K562 (cell line): ENCODE data around the gene AIMP2. TPM values are rescaled to one million over a fixed set of nuclear protein-coding genes. Genes with fewer than 3 reads are reported as not detected.

ENCODE experiments used
- C11orf30 ChIP-seq: fragments of 450-650 bp; IDR thresholded peaks from 2 replicates; pipeline ENCODE4 v1.6.1; 2016; ENCODE audit warnings: low read depth, mild to moderate bottlenecking
- CBFB ChIP-seq: sonication (generic); formaldehyde crosslinking; IDR thresholded peaks from 2 replicates; pipeline ENCODE4 v1.4.0; 2020; ENCODE audit warnings: mild to moderate bottlenecking, missing genetic modification reagents
- DMBX1 ChIP-seq: fragments of 250-450 bp; sonication (Bioruptor Pico); IDR thresholded peaks from 2 replicates; pipeline ENCODE4 v1.8.0; 2022; ENCODE audit warnings: inconsistent platforms, mild to moderate bottlenecking, moderate library complexity, borderline replicate concordance
- GABPB1 ChIP-seq: sonication (generic); formaldehyde crosslinking; IDR thresholded peaks from 2 replicates; pipeline ENCODE4 v1.8.0; 2022; ENCODE audit warnings: mild to moderate bottlenecking, missing genetic modification reagents
- HDAC2 ChIP-seq: fragments of 450-650 bp; IDR thresholded peaks from 2 replicates; pipeline ENCODE4 v1.6.1; 2016; ENCODE audit warnings: mild to moderate bottlenecking
- LCOR ChIP-seq: sonication (generic); formaldehyde crosslinking; IDR thresholded peaks from 2 replicates; pipeline ENCODE4 v1.8.0; 2022; ENCODE audit warnings: mild to moderate bottlenecking, missing genetic modification reagents
- NBN ChIP-seq: fragments of 450-650 bp; IDR thresholded peaks from 2 replicates; pipeline ENCODE4 v1.6.1; 2016; ENCODE audit warnings: low read depth, mild to moderate bottlenecking
- NCOA1 ChIP-seq: fragments of 450-650 bp; IDR thresholded peaks from 2 replicates; pipeline ENCODE4 v1.6.1; 2016; ENCODE audit warnings: low read depth
- NR2C2 ChIP-seq, 2 experiments: fragments of 200-800 bp in 1 of 2; sonication (Bioruptor generic) in 1 of 2; sonication (generic) in 1 of 2; formaldehyde crosslinking in 1 of 2; IDR thresholded peaks; 2 replicates each; pipeline versions ENCODE4 v1.6.1 to v1.8.0; 2016 to 2022; ENCODE audit warnings: mild to moderate bottlenecking in 1 of 2, missing compliant biosample characterization in 1 of 2, missing genetic modification characterization in 1 of 2, missing genetic modification reagents in 1 of 2
- SMARCA5 ChIP-seq: fragments of 450-650 bp; IDR thresholded peaks from 2 replicates; pipeline ENCODE4 v1.6.1; 2016
- SRF ChIP-seq, 2 experiments: fragments of 250-450, 450-650 bp in 1 of 2; sonication (Bioruptor Pico) in 1 of 2; sonication (generic) in 1 of 2; formaldehyde crosslinking; IDR thresholded peaks; 2 replicates each; pipeline versions ENCODE4 v1.5.0 to v1.5.1; 2020 to 2022; ENCODE audit warnings: mild to moderate bottlenecking in 1 of 2, missing genetic modification reagents in 1 of 2
- STAT5A ChIP-seq: IDR thresholded peaks from 2 replicates; pipeline ENCODE4 v1.6.1; 2012; ENCODE audit warnings: low read length, inconsistent platforms, borderline replicate concordance
- ZFX ChIP-seq: sonication (generic); formaldehyde crosslinking; IDR thresholded peaks from 2 replicates; pipeline ENCODE4 v1.8.0; 2022; ENCODE audit warnings: mild to moderate bottlenecking, missing genetic modification reagents, moderate library complexity
- polyA plus RNA-seq, 8 experiments: library from polyadenylated mRNA; depleted of rRNA in 4 of 8; stranded (reverse) in 5 of 8; unstranded in 3 of 8; fragments of >200 nt; fragmentation: Nextera tagmentation in 2 of 8; fragmentation: Illumina TruSeq in 1 of 8; extraction: Ambion mirVana in 2 of 8; extraction: Trizol in 1 of 8; gene quantifications; 2 replicates each; pipeline versions ENCODE4 v1.2.1 to v1.2.3, GENCODE V29; 2011 to 2014; ENCODE audit warnings: inconsistent platforms in 1 of 8, missing spikeins in 1 of 8
- total RNA-seq, 7 experiments: library from RNA; depleted of rRNA in 6 of 7; stranded (reverse); fragments of >200 nt in 6 of 7; fragmentation: Illumina TruSeq in 2 of 7; extraction: Trizol in 2 of 7; gene quantifications; 2 replicates each; pipeline versions ENCODE4 v1.2.1 to v1.2.3, GENCODE V29; 2011 to 2021; ENCODE audit warnings: low replicate concordance in 1 of 7
- TF ChIP-seq, protein P1 (sequence below): sonication (generic); formaldehyde crosslinking; IDR thresholded peaks from 2 replicates; pipeline ENCODE4 v1.8.1; 2023; ENCODE audit warnings: missing genetic modification reagents, mild to moderate bottlenecking, borderline replicate concordance
- TF ChIP-seq, protein P2 (sequence below): sonication (generic); formaldehyde crosslinking; IDR thresholded peaks from 2 replicates; pipeline ENCODE4 v1.8.0; 2022; ENCODE audit warnings: mild to moderate bottlenecking, missing genetic modification reagents
- TF ChIP-seq, protein P3 (sequence below), 2 experiments: IDR thresholded peaks; 2 replicates each; pipeline ENCODE4 v1.6.1; 2012; ENCODE audit warnings: improper control_type of control experiment in 2 of 2, low read depth in 2 of 2, low read length in 2 of 2, borderline replicate concordance in 1 of 2

Gene AIMP2
- total and polyA plus RNA-seq, 9 of the 15 experiments (the other 6 are each of a cell fraction or from before 2014, with no cell fraction given) = 47.5 to 84.9 (median 63.5) TPM

DNA sequence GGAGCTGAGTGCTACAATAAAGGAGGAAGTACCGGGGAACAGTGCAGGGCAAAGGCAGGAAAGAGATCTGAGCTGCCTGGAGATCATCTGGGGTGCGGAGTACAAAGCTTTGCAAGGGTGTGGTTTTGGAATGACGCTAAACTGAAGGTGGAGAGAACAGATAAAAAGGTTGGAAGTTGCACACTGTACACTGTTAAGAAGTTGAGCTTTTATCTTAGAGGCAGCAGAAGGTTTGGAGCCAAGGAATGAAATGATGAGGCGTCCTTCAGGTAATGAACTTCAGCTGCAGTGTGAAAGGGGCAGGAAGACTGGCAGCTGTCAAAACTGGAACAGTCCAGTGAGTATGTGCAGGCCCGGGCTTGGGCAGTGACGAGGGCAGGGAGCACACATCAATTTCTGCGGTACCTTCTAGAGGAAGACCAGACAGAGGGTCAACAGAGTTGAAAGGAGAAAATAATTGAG lies 14.9 kb downstream of the AIMP2 start (continued):
- TF ChIP-seq STAT5A = peak; percentile 95
- TF ChIP-seq, protein P1, sequence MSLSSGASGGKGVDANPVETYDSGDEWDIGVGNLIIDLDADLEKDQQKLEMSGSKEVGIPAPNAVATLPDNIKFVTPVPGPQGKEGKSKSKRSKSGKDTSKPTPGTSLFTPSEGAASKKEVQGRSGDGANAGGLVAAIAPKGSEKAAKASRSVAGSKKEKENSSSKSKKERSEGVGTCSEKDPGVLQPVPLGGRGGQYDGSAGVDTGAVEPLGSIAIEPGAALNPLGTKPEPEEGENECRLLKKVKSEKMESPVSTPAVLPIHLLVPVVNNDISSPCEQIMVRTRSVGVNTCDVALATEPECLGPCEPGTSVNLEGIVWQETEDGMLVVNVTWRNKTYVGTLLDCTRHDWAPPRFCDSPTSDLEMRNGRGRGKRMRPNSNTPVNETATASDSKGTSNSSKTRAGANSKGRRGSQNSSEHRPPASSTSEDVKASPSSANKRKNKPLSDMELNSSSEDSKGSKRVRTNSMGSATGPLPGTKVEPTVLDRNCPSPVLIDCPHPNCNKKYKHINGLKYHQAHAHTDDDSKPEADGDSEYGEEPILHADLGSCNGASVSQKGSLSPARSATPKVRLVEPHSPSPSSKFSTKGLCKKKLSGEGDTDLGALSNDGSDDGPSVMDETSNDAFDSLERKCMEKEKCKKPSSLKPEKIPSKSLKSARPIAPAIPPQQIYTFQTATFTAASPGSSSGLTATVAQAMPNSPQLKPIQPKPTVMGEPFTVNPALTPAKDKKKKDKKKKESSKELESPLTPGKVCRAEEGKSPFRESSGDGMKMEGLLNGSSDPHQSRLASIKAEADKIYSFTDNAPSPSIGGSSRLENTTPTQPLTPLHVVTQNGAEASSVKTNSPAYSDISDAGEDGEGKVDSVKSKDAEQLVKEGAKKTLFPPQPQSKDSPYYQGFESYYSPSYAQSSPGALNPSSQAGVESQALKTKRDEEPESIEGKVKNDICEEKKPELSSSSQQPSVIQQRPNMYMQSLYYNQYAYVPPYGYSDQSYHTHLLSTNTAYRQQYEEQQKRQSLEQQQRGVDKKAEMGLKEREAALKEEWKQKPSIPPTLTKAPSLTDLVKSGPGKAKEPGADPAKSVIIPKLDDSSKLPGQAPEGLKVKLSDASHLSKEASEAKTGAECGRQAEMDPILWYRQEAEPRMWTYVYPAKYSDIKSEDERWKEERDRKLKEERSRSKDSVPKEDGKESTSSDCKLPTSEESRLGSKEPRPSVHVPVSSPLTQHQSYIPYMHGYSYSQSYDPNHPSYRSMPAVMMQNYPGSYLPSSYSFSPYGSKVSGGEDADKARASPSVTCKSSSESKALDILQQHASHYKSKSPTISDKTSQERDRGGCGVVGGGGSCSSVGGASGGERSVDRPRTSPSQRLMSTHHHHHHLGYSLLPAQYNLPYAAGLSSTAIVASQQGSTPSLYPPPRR (CRISPR knock-in tag) = peak; percentile 69; the same call in 1 of the 2 replicates
- TF ChIP-seq, protein P2, sequence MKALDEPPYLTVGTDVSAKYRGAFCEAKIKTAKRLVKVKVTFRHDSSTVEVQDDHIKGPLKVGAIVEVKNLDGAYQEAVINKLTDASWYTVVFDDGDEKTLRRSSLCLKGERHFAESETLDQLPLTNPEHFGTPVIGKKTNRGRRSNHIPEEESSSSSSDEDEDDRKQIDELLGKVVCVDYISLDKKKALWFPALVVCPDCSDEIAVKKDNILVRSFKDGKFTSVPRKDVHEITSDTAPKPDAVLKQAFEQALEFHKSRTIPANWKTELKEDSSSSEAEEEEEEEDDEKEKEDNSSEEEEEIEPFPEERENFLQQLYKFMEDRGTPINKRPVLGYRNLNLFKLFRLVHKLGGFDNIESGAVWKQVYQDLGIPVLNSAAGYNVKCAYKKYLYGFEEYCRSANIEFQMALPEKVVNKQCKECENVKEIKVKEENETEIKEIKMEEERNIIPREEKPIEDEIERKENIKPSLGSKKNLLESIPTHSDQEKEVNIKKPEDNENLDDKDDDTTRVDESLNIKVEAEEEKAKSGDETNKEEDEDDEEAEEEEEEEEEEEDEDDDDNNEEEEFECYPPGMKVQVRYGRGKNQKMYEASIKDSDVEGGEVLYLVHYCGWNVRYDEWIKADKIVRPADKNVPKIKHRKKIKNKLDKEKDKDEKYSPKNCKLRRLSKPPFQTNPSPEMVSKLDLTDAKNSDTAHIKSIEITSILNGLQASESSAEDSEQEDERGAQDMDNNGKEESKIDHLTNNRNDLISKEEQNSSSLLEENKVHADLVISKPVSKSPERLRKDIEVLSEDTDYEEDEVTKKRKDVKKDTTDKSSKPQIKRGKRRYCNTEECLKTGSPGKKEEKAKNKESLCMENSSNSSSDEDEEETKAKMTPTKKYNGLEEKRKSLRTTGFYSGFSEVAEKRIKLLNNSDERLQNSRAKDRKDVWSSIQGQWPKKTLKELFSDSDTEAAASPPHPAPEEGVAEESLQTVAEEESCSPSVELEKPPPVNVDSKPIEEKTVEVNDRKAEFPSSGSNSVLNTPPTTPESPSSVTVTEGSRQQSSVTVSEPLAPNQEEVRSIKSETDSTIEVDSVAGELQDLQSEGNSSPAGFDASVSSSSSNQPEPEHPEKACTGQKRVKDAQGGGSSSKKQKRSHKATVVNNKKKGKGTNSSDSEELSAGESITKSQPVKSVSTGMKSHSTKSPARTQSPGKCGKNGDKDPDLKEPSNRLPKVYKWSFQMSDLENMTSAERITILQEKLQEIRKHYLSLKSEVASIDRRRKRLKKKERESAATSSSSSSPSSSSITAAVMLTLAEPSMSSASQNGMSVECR (CRISPR knock-in tag) = 0 out of 2 replicates have a peak, but pooled peaks have one; percentile 39
- TF ChIP-seq SRF (CRISPR knock-in tag; IDR thresholded peaks at IDR 0.05) = no peak
- TF ChIP-seq GABPB1 = peak; percentile 50; the same call in 1 of the 2 replicates
- no peak for TF ChIP-seq NR2C2 (CRISPR knock-in tag; IDR thresholded peaks at IDR 0.05)
- peak; percentile 42; the same call in 1 of the 2 replicates for TF ChIP-seq NR2C2 (tag; IDR thresholded peaks at IDR 0.05)
- TF ChIP-seq ZFX (CRISPR knock-in tag) = no peak
- peak; percentile 98 for TF ChIP-seq NBN
- TF ChIP-seq NCOA1 = peak; percentile 95
- peak; percentile 98 for TF ChIP-seq HDAC2
- peak; percentile 94 for TF ChIP-seq DMBX1
- peak; percentile 56; the same call in 1 of the 2 replicates for TF ChIP-seq C11orf30
- TF ChIP-seq CBFB (CRISPR knock-in tag) = peak; percentile 79; the same call in 1 of the 2 replicates
- TF ChIP-seq LCOR (CRISPR knock-in tag) = peak; percentile 47
- no peak for TF ChIP-seq SMARCA5
- TF ChIP-seq, protein P3, sequence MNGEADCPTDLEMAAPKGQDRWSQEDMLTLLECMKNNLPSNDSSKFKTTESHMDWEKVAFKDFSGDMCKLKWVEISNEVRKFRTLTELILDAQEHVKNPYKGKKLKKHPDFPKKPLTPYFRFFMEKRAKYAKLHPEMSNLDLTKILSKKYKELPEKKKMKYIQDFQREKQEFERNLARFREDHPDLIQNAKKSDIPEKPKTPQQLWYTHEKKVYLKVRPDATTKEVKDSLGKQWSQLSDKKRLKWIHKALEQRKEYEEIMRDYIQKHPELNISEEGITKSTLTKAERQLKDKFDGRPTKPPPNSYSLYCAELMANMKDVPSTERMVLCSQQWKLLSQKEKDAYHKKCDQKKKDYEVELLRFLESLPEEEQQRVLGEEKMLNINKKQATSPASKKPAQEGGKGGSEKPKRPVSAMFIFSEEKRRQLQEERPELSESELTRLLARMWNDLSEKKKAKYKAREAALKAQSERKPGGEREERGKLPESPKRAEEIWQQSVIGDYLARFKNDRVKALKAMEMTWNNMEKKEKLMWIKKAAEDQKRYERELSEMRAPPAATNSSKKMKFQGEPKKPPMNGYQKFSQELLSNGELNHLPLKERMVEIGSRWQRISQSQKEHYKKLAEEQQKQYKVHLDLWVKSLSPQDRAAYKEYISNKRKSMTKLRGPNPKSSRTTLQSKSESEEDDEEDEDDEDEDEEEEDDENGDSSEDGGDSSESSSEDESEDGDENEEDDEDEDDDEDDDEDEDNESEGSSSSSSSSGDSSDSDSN (IDR thresholded peaks at IDR 0.05; ENCODE audit: borderline replicate concordance in 1 of 2, low read depth in 2 of 2, low read length in 2 of 2) = peak in 1 of 2 experiments; percentile 72; a peak in 1 of 4 replicates
